ENCODE results near the gene TTC27. TPM values are rescaled to one million over a fixed set of nuclear protein-coding genes. Genes with fewer than 3 reads are reported as not detected.

Gene TTC27
- total and polyA plus RNA-seq, 2 of the 13 experiments (the other 11 are each of a cell fraction or from before 2014, with no cell fraction given), result 26.7 to 44.7 TPM

GRCh38 chr2:32627814-32628579 is at the start of gene TTC27 (continued):
- TF ChIP-seq ZNF703 (CRISPR knock-in tag; IDR thresholded peaks at IDR 0.05; ENCODE audit: borderline replicate concordance), result 0 out of 2 replicates have a peak, but pooled peaks have one; percentile 66
- no peak; the same call in 1 of the 2 replicates for TF ChIP-seq SAFB2 (CRISPR knock-in tag; IDR thresholded peaks at IDR 0.05; ENCODE audit: borderline replicate concordance, low read depth)
- peak; percentile 92 for TF ChIP-seq SP4 (CRISPR knock-in tag; IDR thresholded peaks at IDR 0.05)
- 0 out of 2 replicates have a peak, but pooled peaks have one; percentile 19 for TF ChIP-seq ZNF12 (CRISPR knock-in tag; IDR thresholded peaks at IDR 0.05)
- TF ChIP-seq ZNF407 (CRISPR knock-in tag; IDR thresholded peaks at IDR 0.05; ENCODE audit: not compliant biosample characterization), result peak; percentile 46
- peak; percentile 45 for TF ChIP-seq NCOA2 (CRISPR knock-in tag; IDR thresholded peaks at IDR 0.05)
- peak; percentile 76 for TF ChIP-seq ATF7-NPFF (CRISPR knock-in tag; IDR thresholded peaks at IDR 0.05; ENCODE audit: low read depth)
- 0 out of 2 replicates have a peak, but pooled peaks have one; percentile 5 for TF ChIP-seq ZNF644 (CRISPR knock-in tag; IDR thresholded peaks at IDR 0.05; ENCODE audit: low read depth)
- no peak for TF ChIP-seq SOX13 (IDR thresholded peaks at IDR 0.05)
- peak in 1 of 2 experiments; percentile 30; a peak in 1 of 4 replicates for TF ChIP-seq SOX13 (CRISPR knock-in tag; conservative IDR thresholded peaks at IDR 0.05 in 1 of 2, IDR thresholded peaks at IDR 0.05 in 1 of 2)
- TF ChIP-seq ZNF605 (CRISPR knock-in tag; IDR thresholded peaks at IDR 0.05), result peak; percentile 94
- TF ChIP-seq ZNF564 (CRISPR knock-in tag; IDR thresholded peaks at IDR 0.05), result 0 out of 2 replicates have a peak, but pooled peaks have one; percentile 1
- TF ChIP-seq ZNF276 (CRISPR knock-in tag; IDR thresholded peaks at IDR 0.05; ENCODE audit: low read depth), result peak; percentile 83; the same call in 1 of the 2 replicates
- 0 out of 2 replicates have a peak, but pooled peaks have one; percentile 45 for TF ChIP-seq KDM3A (CRISPR knock-in tag; IDR thresholded peaks at IDR 0.05; ENCODE audit: low read depth)
- TF ChIP-seq AGO1 (IDR thresholded peaks at IDR 0.05; ENCODE audit: low read depth, low read length, poor library complexity, severe bottlenecking), result peak; percentile 52
- no peak for TF ChIP-seq NR2F6 (IDR thresholded peaks at IDR 0.05)
- no peak for TF ChIP-seq NR2F6 (CRISPR knock-in tag; IDR thresholded peaks at IDR 0.05)

Data from HepG2 (cell line).